Measurements from ENCODE around the gene CROCC2. TPM values are rescaled to one million over a fixed set of nuclear protein-coding genes. Genes with fewer than 3 reads are reported as not detected.

The CROCC2 gene
- total and polyA plus RNA-seq, 7 donors, result 0.01 TPM; not detected in 6

DNA sequence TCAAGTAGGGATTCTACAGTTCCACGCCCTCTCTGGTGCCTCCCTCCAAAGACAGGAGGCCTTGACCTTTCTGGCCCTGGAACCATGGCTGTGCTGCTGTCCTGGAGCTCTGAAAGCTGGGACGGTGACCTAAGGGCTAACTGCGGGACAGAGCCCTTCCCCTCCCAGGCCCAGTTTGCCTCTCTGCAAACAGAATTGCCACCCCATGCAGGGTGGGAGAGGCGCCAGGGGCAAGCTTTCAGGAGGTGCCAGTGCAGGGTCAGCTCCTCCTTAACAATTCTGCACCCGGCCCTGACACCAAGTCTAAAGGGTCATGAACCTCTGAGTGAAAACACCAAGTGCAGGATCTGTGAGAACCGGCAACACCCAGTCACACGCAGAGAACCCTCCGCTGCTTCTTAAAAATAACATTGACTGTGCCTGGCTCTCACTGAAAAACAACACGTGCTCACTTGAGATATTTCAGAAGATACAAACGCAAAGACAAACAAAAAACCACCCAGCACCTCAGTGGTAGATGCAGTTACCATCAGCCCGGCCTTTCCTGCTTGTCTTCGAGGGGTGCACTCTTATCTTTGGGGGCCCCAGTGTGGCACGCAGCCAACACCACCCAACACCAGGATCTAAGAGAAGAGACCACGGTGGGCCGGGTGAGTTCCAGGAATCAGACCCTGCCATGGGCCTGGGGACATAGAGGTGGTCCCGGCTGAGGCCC lies 91.2 kb downstream of the CROCC2 start:
- H3K36me3 ChIP-seq (ENCODE audit: insufficient read depth in 1 of 2, low read depth in 1 of 2), result peaks cover 0 to 10% of the 10 kb centered on the region in 2 donors
- no peaks in the 10 kb centered on the region for H3K27me3 ChIP-seq (ENCODE audit: insufficient read depth in 3 of 3, low read length in 2 of 3)
- DNase-seq (peak; percentile 37 to 76), ATAC-seq (peak; percentile 21 to 78 (median 64))
- 31 to 50% (median 41%) methylated on average over 16 of the region's 16 CpGs for WGBS, 3 donors
- H3K4me3 ChIP-seq, result peak overlapping the region; percentile 85
- peak overlapping the region; percentile 98 for H3K27ac ChIP-seq
- no peaks in the 10 kb centered on the region for H3K9me3 ChIP-seq
- H3K4me1 ChIP-seq, result peaks cover 56% of the 10 kb centered on the region
- intact Hi-C loops (cut with DNase I), result loop anchor here in 1 of 2 donors (10.0 kb wide), 1 partner anchor 412 kb away; the partner anchor contains the start of gene CAPN10
- TF ChIP-seq, protein P1, sequence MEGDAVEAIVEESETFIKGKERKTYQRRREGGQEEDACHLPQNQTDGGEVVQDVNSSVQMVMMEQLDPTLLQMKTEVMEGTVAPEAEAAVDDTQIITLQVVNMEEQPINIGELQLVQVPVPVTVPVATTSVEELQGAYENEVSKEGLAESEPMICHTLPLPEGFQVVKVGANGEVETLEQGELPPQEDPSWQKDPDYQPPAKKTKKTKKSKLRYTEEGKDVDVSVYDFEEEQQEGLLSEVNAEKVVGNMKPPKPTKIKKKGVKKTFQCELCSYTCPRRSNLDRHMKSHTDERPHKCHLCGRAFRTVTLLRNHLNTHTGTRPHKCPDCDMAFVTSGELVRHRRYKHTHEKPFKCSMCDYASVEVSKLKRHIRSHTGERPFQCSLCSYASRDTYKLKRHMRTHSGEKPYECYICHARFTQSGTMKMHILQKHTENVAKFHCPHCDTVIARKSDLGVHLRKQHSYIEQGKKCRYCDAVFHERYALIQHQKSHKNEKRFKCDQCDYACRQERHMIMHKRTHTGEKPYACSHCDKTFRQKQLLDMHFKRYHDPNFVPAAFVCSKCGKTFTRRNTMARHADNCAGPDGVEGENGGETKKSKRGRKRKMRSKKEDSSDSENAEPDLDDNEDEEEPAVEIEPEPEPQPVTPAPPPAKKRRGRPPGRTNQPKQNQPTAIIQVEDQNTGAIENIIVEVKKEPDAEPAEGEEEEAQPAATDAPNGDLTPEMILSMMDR (IDR thresholded peaks at IDR 0.05), result no peak

DNA sequence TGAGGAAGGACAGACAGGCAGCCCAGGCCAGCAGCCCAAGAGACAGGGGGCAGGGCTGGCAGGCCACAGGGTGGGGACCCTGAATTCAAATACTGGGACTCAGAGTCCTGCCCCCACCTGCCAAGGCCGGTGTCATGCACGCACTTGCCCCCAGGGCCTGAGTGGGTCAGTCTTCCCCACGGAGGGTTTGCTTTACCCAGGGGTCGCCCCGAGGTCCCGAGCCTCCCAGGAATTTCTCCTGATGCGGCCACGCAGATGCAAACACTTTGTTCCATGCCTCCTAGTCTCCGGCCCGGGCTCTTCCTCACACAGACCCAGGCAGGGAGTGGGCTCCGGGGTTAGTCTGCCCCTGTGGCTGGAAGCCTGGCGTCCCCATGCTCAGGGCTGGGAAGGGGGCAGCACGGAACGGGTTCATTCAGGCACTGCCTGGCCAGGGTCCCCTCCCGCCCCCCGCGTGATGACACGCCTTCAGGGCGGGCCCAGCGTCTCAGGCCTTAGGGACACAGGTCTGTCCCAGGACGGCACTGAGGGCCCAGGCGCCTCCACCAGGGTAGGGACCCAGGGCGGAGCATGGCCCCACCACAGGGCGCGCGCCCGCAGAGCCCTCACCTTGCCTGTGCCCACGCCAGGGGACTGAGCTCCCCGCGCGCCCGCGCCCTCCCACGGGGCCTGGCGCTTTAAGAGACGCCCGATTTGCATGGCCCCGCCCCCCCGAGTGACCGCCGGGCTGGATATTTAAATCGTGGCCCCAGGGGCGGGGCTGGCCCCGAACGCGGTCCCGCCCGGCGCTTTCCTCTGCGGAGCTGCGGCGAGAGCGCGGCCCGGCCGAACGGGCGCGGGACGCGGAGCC lies 91.9 kb downstream of the CROCC2 start, which contains the start of gene SNED1:
TSS of gene SNED1 (plus strand) at position 763 of the 850 bp plus-strand sequence. CDS start 220 bp downstream, outside the sequence.
- peak within 1 kb of the TSS; percentile 85 for H3K4me3 ChIP-seq
- TF ChIP-seq, protein P1 (IDR thresholded peaks at IDR 0.05), result no peak
- no peaks in the 10 kb centered on the region for H3K27me3 ChIP-seq (ENCODE audit: insufficient read depth in 3 of 3, low read length in 2 of 3)
- intact Hi-C loops (cut with DNase I), result loop anchor here in 1 of 2 donors (10.0 kb wide), 1 partner anchor 413 kb away; the partner anchor contains the start of gene CAPN10
- peaks cover 0 to 11% of the 10 kb centered on the region in 2 donors for H3K36me3 ChIP-seq (ENCODE audit: insufficient read depth in 1 of 2, low read depth in 1 of 2)
- peak; percentile 81 to 86 (median 85) for ATAC-seq
- H3K9me3 ChIP-seq, result no peaks in the 10 kb centered on the region
- peak; percentile 94 to 95 for DNase-seq
- 3 to 11% (median 5%) methylated on average over 26 to 61 of the region's 61 CpGs for WGBS, 3 donors
- H3K4me1 ChIP-seq, result peaks cover 48% of the 10 kb centered on the region
- H3K27ac ChIP-seq, result peak within 1 kb of the TSS; percentile 98

DNA sequence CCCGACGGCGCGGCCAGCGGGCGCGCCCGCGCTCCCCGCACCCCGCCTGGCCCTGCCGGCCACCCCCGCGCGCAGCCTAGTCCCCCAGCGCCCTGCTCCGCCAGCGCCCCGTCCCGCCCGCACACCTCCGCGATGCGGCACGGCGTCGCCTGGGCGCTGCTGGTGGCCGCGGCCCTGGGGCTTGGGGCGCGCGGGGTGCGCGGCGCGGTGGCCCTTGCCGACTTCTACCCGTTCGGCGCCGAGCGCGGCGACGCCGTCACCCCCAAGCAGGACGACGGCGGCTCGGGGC lies 92.5 kb downstream of the CROCC2 start:
- Histone ChIP-seq H3K36me3 (ENCODE audit: insufficient read depth in 1 of 2, low read depth in 1 of 2) (peaks cover 3 to 16% of the 10 kb centered on the region in 2 donors), H3K4me1 (peaks cover 48% of the 10 kb centered on the region), H3K9me3 (peaks cover 3% of the 10 kb centered on the region), H3K27ac (peak overlapping the region; percentile 98), H3K4me3 (peak overlapping the region; percentile 85), H3K27me3 (ENCODE audit: insufficient read depth in 3 of 3, low read length in 2 of 3) (no peaks in the 10 kb centered on the region)
- DNase-seq (no peak), ATAC-seq (no peak)
- intact Hi-C loops (cut with DNase I), result loop anchor here in 1 of 2 donors (10.0 kb wide), 1 partner anchor 414 kb away; the partner anchor contains the start of gene CAPN10
- TF ChIP-seq, protein P1 (IDR thresholded peaks at IDR 0.05), result no peak
- WGBS, 3 donors, result 0 to 1% (median 1%) methylated on average over 30 to 51 of the region's 51 CpGs

DNA sequence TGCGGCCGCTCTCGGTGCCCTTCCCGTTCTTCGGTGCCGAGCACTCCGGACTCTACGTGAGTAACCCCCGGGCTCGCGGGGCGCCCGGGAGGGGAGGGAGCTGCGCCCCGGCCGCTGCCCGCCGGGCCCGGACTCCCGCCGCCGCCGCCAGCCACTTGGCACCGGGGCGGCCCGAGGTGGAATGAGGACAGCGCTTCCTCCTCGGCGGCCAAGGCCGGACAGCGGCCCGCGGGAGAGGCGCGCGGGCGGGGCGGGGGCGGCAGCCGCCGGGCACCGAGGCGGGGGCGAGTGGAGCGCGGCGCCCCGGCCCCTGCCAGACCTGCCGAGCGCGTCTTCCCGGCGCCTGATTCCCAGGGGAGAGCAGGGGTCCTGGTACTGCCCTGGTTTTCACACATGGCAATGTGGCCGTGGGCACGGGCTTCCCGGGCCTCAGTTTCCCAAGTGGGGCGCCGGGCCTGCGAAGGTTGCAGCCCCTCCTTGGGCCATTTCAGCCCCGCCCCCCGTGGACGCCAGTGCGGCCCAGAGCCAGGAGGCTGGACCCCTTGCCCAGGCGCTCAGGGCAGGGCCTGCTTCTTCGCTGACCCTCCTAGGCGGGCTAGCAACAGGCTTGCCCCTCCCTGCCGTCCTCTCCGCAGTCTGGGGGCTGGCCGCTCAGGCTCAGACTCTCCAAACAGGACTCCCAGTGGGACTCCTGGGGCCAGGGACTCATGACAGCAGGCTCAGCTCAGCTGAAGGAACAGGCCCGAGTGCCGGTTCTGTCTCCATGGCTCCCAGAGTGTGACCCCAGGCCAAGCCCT lies 93.1 kb downstream of the CROCC2 start:
- DNase-seq, result peak; percentile 60 to 80
- peaks cover 9% of the 10 kb centered on the region for H3K9me3 ChIP-seq
- intact Hi-C loops (cut with DNase I), result loop anchor here in 1 of 2 donors (10.0 kb wide), 1 partner anchor 414 kb away; the partner anchor contains the start of gene CAPN10
- H3K36me3 ChIP-seq (ENCODE audit: insufficient read depth in 1 of 2, low read depth in 1 of 2), result peaks cover 8 to 16% of the 10 kb centered on the region in 2 donors
- H3K27ac ChIP-seq, result peak overlapping the region; percentile 98
- peak overlapping the region; percentile 85 for H3K4me3 ChIP-seq
- 4 to 10% (median 10%) methylated on average over 33 to 70 of the region's 71 CpGs for WGBS, 3 donors
- no peaks in the 10 kb centered on the region for H3K27me3 ChIP-seq (ENCODE audit: insufficient read depth in 3 of 3, low read length in 2 of 3)
- TF ChIP-seq, protein P1 (IDR thresholded peaks at IDR 0.05), result no peak
- H3K4me1 ChIP-seq, result peaks cover 48% of the 10 kb centered on the region
- ATAC-seq, result peak; percentile 26 to 50 (median 34)

All from psoas muscle (tissue), 8 donors.